ENCODE results near the gene ROMO1. TPM values are rescaled to one million over a fixed set of nuclear protein-coding genes. Genes with fewer than 3 reads are reported as not detected.
"Not testable (repeated sequence)": the region's sequence is repeated elsewhere in the genome, so short reads cannot be mapped to it uniquely, and the experiment has no call there.

Gene ROMO1
- total RNA-seq, 4 donors from 2014 or later = 154 to 259 (median 192) TPM

GRCh38 chr20:35708502-35708901 is 9.3 kb downstream of the ROMO1 start:
- TF ChIP-seq CTCF (IDR thresholded peaks at IDR 0.05) (no peak), POLR2A (IDR thresholded peaks at IDR 0.05) (no peak)
- Histone ChIP-seq H3K27me3 (no peaks in the 10 kb centered on the region), H3K9me3 (no peaks in the 10 kb centered on the region), H3K27ac (no peak overlapping the region), H3K4me1 (no peaks in the 10 kb centered on the region), H3K4me3 (no peak overlapping the region), H3K36me3 (peaks cover 0 to 100% (median 2%) of the 10 kb centered on the region in 3 donors)
- DNase-seq = no peak

- H3K27me3 ChIP-seq = no peaks in the 10 kb centered on the region
- H3K36me3 ChIP-seq = peaks cover 0 to 100% (median 2%) of the 10 kb centered on the region in 3 donors
- TF ChIP-seq POLR2A (IDR thresholded peaks at IDR 0.05) = no peak
- no peak for TF ChIP-seq CTCF (IDR thresholded peaks at IDR 0.05)
- no peaks in the 10 kb centered on the region for H3K4me1 ChIP-seq
- no peak overlapping the region for H3K4me3 ChIP-seq
- H3K9me3 ChIP-seq = no peaks in the 10 kb centered on the region
- no peak overlapping the region for H3K27ac ChIP-seq
- no peak for DNase-seq
Observed at GRCh38 chr20:35709259-35709658, 10.1 kb downstream of the ROMO1 start.

DNA sequence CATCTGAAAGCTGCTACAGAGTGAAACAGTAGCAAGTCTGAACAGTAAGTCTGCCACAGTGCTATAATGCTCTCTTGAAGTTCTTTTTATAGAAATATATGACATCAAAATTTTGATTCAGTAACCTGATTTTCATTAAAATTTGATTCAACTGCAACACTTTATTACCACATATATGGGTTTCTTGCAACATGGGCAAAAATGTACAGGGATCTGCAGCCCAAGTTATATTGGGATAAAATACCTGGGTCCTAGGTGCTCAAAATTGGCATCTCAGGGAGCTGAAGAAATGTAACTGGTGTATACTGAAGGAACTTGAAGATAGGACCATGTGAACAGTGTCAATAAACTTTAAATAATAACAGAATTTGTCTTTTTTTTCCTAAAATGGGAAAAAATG is 10.8 kb downstream of the ROMO1 start:
- Histone ChIP-seq H3K36me3 (peaks cover 0 to 100% (median 0%) of the 10 kb centered on the region in 3 donors), H3K27ac (no peak overlapping the region), H3K9me3 (no peaks in the 10 kb centered on the region), H3K27me3 (no peaks in the 10 kb centered on the region), H3K4me1 (no peaks in the 10 kb centered on the region), H3K4me3 (no peak overlapping the region)
- no peak for DNase-seq
- TF ChIP-seq CTCF (IDR thresholded peaks at IDR 0.05) (no peak), POLR2A (IDR thresholded peaks at IDR 0.05) (no peak)

GRCh38 chr20:35710884-35711587 is 11.8 kb downstream of the ROMO1 start:
- Histone ChIP-seq H3K9me3 (no peaks in the 10 kb centered on the region), H3K4me1 (no peaks in the 10 kb centered on the region), H3K27ac (no peak overlapping the region), H3K27me3 (no peaks in the 10 kb centered on the region), H3K36me3 (peaks cover 0 to 100% (median 0%) of the 10 kb centered on the region in 3 donors), H3K4me3 (no peak overlapping the region)
- TF ChIP-seq CTCF (IDR thresholded peaks at IDR 0.05) = no peak
- TF ChIP-seq POLR2A (IDR thresholded peaks at IDR 0.05) = no peak
- no peak for DNase-seq

GRCh38 chr20:35711588-35712209 is 12.5 kb downstream of the ROMO1 start:
- Histone ChIP-seq H3K36me3 (peaks cover 0 to 100% (median 0%) of the 10 kb centered on the region in 3 donors), H3K9me3 (no peaks in the 10 kb centered on the region), H3K4me3 (no peak overlapping the region), H3K27me3 (no peaks in the 10 kb centered on the region), H3K4me1 (no peaks in the 10 kb centered on the region), H3K27ac (no peak overlapping the region)
- TF ChIP-seq POLR2A (IDR thresholded peaks at IDR 0.05) (no peak), CTCF (IDR thresholded peaks at IDR 0.05) (no peak)
- no peak for DNase-seq

DNA sequence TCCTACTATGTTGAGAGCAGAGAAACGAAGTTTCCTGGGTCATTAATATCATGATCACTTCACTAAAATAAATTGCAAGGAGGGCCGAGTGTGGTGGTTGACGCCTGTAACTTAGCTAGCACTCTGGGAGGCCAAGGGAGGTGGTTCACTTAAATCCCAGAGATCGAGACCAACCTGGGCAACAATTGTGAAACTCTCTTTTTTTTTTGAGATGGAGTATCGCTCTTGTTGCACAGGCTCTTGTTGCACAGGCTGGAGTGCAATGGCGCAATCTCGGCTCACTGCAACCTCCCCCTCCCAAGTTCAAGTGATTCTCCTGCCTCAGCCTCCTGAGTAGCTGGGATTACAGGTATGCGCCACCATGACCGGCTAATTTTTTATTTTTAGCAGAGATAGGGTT is 13.9 kb downstream of the ROMO1 start:
- not testable (repeated sequence) for H3K4me1 ChIP-seq, H3K9me3 ChIP-seq, DNase-seq, H3K27ac ChIP-seq, H3K4me3 ChIP-seq, H3K27me3 ChIP-seq
- H3K36me3 ChIP-seq = peaks cover 0 to 99% (median 0%) of the 10 kb centered on the region in 3 donors

Data from Peyer's patch (tissue), 4 donors.